ENCODE results near the gene ATP9B. TPM values are rescaled to one million over a fixed set of nuclear protein-coding genes. Genes with fewer than 3 reads are reported as not detected.

ATP9B gene
- total RNA-seq, 1 donor from 2014 or later = 45.3 TPM

- no peak overlapping the region for H3K4me3 Mint-ChIP-seq (ENCODE audit: low read depth)
- H3K4me1 Mint-ChIP-seq (ENCODE audit: low read depth) = peaks cover 6% of the 10 kb centered on the region
- peaks cover 1% of the 10 kb centered on the region for H3K36me3 Mint-ChIP-seq (ENCODE audit: insufficient read depth)
- H3K9me3 Mint-ChIP-seq (ENCODE audit: low read depth) = no peaks in the 10 kb centered on the region
- TF ChIP-seq CTCF (IDR thresholded peaks at IDR 0.05; ENCODE audit: unreplicated experiment) = no peak
- DNase-seq (ENCODE audit: low spot score, unreplicated experiment) = no peak
- H3K27me3 Mint-ChIP-seq = peaks cover 23% of the 10 kb centered on the region
- H3K27ac Mint-ChIP-seq = peak overlapping the region; percentile 56
Observed at GRCh38 chr18:79405781-79406575, 336.8 kb downstream of the ATP9B start.

- TF ChIP-seq CTCF (IDR thresholded peaks at IDR 0.05; ENCODE audit: unreplicated experiment) = no peak
- Mint-ChIP-seq H3K4me1 (ENCODE audit: low read depth) (peaks cover 6% of the 10 kb centered on the region), H3K27me3 (peaks cover 20% of the 10 kb centered on the region), H3K9me3 (ENCODE audit: low read depth) (no peaks in the 10 kb centered on the region), H3K36me3 (ENCODE audit: insufficient read depth) (peaks cover 1% of the 10 kb centered on the region), H3K4me3 (ENCODE audit: low read depth) (no peak overlapping the region), H3K27ac (no peak overlapping the region)
- DNase-seq (ENCODE audit: low spot score, unreplicated experiment) = no peak
Observed at GRCh38 chr18:79406708-79407107, 337.5 kb downstream of the ATP9B start.

- DNase-seq (ENCODE audit: low spot score, unreplicated experiment) = no peak
- Mint-ChIP-seq H3K36me3 (ENCODE audit: insufficient read depth) (peaks cover 4% of the 10 kb centered on the region), H3K27ac (no peak overlapping the region), H3K27me3 (peaks cover 14% of the 10 kb centered on the region), H3K9me3 (ENCODE audit: low read depth) (no peaks in the 10 kb centered on the region), H3K4me3 (ENCODE audit: low read depth) (no peak overlapping the region), H3K4me1 (ENCODE audit: low read depth) (peaks cover 2% of the 10 kb centered on the region)
- no peak for TF ChIP-seq CTCF (IDR thresholded peaks at IDR 0.05; ENCODE audit: unreplicated experiment)
Observed at GRCh38 chr18:79409313-79409712, 340.1 kb downstream of the ATP9B start.

GRCh38 chr18:79410171-79410641 lies 341.0 kb downstream of the ATP9B start:
- H3K4me1 Mint-ChIP-seq (ENCODE audit: low read depth) = peaks cover 2% of the 10 kb centered on the region
- no peak overlapping the region for H3K4me3 Mint-ChIP-seq (ENCODE audit: low read depth)
- no peak for DNase-seq (ENCODE audit: low spot score, unreplicated experiment)
- no peak for TF ChIP-seq CTCF (IDR thresholded peaks at IDR 0.05; ENCODE audit: unreplicated experiment)
- no peak overlapping the region for H3K27ac Mint-ChIP-seq
- peaks cover 9% of the 10 kb centered on the region for H3K27me3 Mint-ChIP-seq
- no peaks in the 10 kb centered on the region for H3K9me3 Mint-ChIP-seq (ENCODE audit: low read depth)
- peaks cover 4% of the 10 kb centered on the region for H3K36me3 Mint-ChIP-seq (ENCODE audit: insufficient read depth)

GRCh38 chr18:79410731-79411613 lies 341.8 kb downstream of the ATP9B start:
- no peak for DNase-seq (ENCODE audit: low spot score, unreplicated experiment)
- no peak overlapping the region for H3K27ac Mint-ChIP-seq
- TF ChIP-seq CTCF (IDR thresholded peaks at IDR 0.05; ENCODE audit: unreplicated experiment) = no peak
- H3K36me3 Mint-ChIP-seq (ENCODE audit: insufficient read depth) = peaks cover 4% of the 10 kb centered on the region
- peaks cover 2% of the 10 kb centered on the region for H3K4me1 Mint-ChIP-seq (ENCODE audit: low read depth)
- no peaks in the 10 kb centered on the region for H3K9me3 Mint-ChIP-seq (ENCODE audit: low read depth)
- H3K27me3 Mint-ChIP-seq = peaks cover 6% of the 10 kb centered on the region
- H3K4me3 Mint-ChIP-seq (ENCODE audit: low read depth) = no peak overlapping the region

Data from progenitor cell of endocrine pancreas (in vitro differentiated cells).